Osteoblast (primary cell): ENCODE measurements around the gene SPATS2. TPM values are rescaled to one million over a fixed set of nuclear protein-coding genes. Genes with fewer than 3 reads are reported as not detected.

ENCODE experiments used
- DNase-seq: peaks from one replicate; pipeline ENCODE4 v3.0.0; 2011; ENCODE audit warnings: low spot score, mixed read lengths; ENCODE audit not compliant: insufficient read length; ENCODE audit errors: missing footprints
- H2AFZ ChIP-seq: 2 replicates; pipeline ENCODE4 v1.6.0; 2011; ENCODE audit warnings: mild to moderate bottlenecking, low read length
- H3K27ac ChIP-seq: 2 replicates; pipeline ENCODE4 v1.5.1; 2011; ENCODE audit warnings: mild to moderate bottlenecking, low read depth, low read length, moderate library complexity
- H3K27me3 ChIP-seq: 2 replicates; pipeline ENCODE4 v1.6.0; 2012; ENCODE audit warnings: mild to moderate bottlenecking, control low read depth, inconsistent platforms, low read length, moderate library complexity; ENCODE audit not compliant: insufficient read depth
- H3K36me3 ChIP-seq: 2 replicates; pipeline ENCODE4 v1.5.1; 2011; ENCODE audit warnings: mild to moderate bottlenecking, low read length, control low read depth, moderate library complexity; ENCODE audit not compliant: insufficient read depth
- H3K4me1 ChIP-seq: 2 replicates; pipeline ENCODE4 v1.5.1; 2011; ENCODE audit warnings: mild to moderate bottlenecking, low read length, control low read depth, moderate library complexity; ENCODE audit not compliant: insufficient read depth
- H3K4me2 ChIP-seq: 2 replicates; pipeline ENCODE4 v1.6.0; 2011; ENCODE audit warnings: mild to moderate bottlenecking, low read length; ENCODE audit not compliant: insufficient read depth
- H3K4me3 ChIP-seq: fragments of 200-600 bp; sonication (generic); 3 replicates; pipeline ENCODE4 v1.5.1; 2012; ENCODE audit warnings: mild to moderate bottlenecking, low read length, inconsistent platforms; ENCODE audit not compliant: insufficient read depth
- H3K79me2 ChIP-seq: 2 replicates; pipeline ENCODE4 v1.6.0; 2012; ENCODE audit warnings: mild to moderate bottlenecking, low read length, control low read depth, inconsistent platforms; ENCODE audit not compliant: insufficient read depth
- H3K9me3 ChIP-seq: 2 replicates; pipeline ENCODE4 v1.5.1; 2011; ENCODE audit warnings: low read depth, low read length, control low read depth
- H4K20me1 ChIP-seq: 2 replicates; pipeline ENCODE4 v1.6.0; 2012; ENCODE audit warnings: mild to moderate bottlenecking, low read length, control low read depth; ENCODE audit not compliant: insufficient read depth
- CTCF ChIP-seq: IDR thresholded peaks from 2 replicates; pipeline ENCODE4 v1.5.1; 2011; ENCODE audit warnings: mild to moderate bottlenecking, low read depth, low read length, moderate library complexity; ENCODE audit errors: extremely low read depth
- total RNA-seq: library from RNA; depleted of rRNA; stranded (reverse); fragments of >200 nt; gene quantifications from 2 replicates; pipeline ENCODE4 v1.2.3, GENCODE V29; 2012

Gene SPATS2
- total RNA-seq, 1 donor = 25.7 TPM

DNA sequence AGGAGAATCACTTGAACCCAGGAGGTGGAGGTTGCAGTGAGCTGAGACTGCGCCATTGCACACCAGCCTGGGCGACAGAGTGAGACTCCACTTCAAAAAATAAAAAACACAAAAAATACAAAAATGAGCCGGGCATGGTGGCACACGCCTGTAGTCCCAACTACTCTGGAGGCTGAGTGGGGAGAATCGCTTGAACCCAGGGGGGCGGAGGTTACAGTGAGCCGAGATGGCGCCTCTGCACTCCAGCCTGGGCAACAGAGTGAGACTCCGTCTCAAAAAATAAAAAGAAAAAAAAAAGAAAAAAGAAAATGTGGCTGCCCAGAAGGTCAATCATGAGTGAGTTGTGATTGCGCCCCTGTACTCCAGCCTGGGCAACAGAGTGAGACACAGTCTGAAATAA lies 11.3 kb upstream of the SPATS2 start:
- TF ChIP-seq CTCF = no peak
- Histone ChIP-seq H3K79me2 (no peaks in the 10 kb centered on the region), H3K9me3 (no peaks in the 10 kb centered on the region), H3K4me1 (peaks cover 16% of the 10 kb centered on the region), H3K4me2 (no peak overlapping the region), H3K27me3 (no peaks in the 10 kb centered on the region), H2AFZ (no peak overlapping the region), H3K4me3 (no peak overlapping the region), H3K27ac (no peak overlapping the region), H4K20me1 (no peaks in the 10 kb centered on the region), H3K36me3 (no peaks in the 10 kb centered on the region)
- no peak for DNase-seq

- DNase-seq = peak; percentile 49
- H2AFZ ChIP-seq = no peak overlapping the region
- peak overlapping the region; percentile 42 for H3K27ac ChIP-seq
Observed at GRCh38 chr12:49357103-49357678, 10.1 kb upstream of the SPATS2 start.

DNA sequence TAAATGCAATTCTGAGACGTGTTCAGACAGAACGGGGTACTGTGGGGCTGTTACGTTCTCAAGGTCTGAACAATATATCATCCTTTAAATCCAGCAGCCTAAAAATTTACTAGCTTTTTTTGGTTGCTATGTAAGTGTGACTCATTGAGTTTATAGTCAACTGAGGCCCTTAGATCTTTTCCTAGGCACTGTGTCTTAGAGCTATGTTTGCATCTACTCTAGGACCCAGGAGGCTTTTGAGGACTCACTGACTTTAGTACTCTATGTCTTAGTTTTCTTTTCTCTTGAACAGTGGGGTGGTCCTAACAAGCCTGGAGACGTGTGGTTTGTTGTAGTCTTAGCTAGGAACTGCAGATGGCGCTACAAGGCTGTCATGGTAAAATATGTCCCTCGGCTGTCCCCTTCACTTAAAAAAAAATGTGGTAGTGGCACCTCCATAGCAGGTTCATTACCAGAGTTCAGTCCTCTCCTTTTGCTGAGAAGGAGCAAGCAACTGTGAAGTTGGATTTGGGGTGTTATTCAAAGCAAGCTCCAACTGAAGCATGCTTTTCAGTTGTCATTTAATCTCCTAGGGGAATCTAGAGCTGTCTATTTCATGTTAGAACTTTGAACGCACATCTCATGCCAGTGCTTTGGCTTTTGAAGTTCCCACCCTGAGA lies 8.7 kb upstream of the SPATS2 start:
- H3K79me2 ChIP-seq = no peaks in the 10 kb centered on the region
- peak overlapping the region; percentile 44 for H3K27ac ChIP-seq
- H3K36me3 ChIP-seq = no peaks in the 10 kb centered on the region
- H4K20me1 ChIP-seq = no peaks in the 10 kb centered on the region
- peak overlapping the region; percentile 21 for H2AFZ ChIP-seq
- no peaks in the 10 kb centered on the region for H3K27me3 ChIP-seq
- H3K4me2 ChIP-seq = peak overlapping the region; percentile 75
- peak; percentile 82 for DNase-seq
- TF ChIP-seq CTCF = peak; percentile 84
- H3K4me1 ChIP-seq = peaks cover 16% of the 10 kb centered on the region
- H3K4me3 ChIP-seq = peak overlapping the region; percentile 26
- H3K9me3 ChIP-seq = no peaks in the 10 kb centered on the region

More at GRCh38 chr12:49357103-49357678, 10.1 kb upstream of the SPATS2 start:
- Histone ChIP-seq H3K27me3 (no peaks in the 10 kb centered on the region), H3K79me2 (no peaks in the 10 kb centered on the region), H4K20me1 (no peaks in the 10 kb centered on the region), H3K9me3 (no peaks in the 10 kb centered on the region), H3K4me1 (peaks cover 16% of the 10 kb centered on the region), H3K4me3 (no peak overlapping the region), H3K36me3 (no peaks in the 10 kb centered on the region), H3K4me2 (peak overlapping the region; percentile 34)
- peak; percentile 65 for TF ChIP-seq CTCF

GRCh38 chr12:49359671-49360070 lies 7.6 kb upstream of the SPATS2 start:
- H3K27ac ChIP-seq = no peak overlapping the region
- DNase-seq = peak; percentile 73
- H4K20me1 ChIP-seq = no peaks in the 10 kb centered on the region
- H3K4me1 ChIP-seq = peaks cover 18% of the 10 kb centered on the region
- H3K27me3 ChIP-seq = no peaks in the 10 kb centered on the region
- no peaks in the 10 kb centered on the region for H3K79me2 ChIP-seq
- no peak overlapping the region for H3K4me2 ChIP-seq
- no peaks in the 10 kb centered on the region for H3K36me3 ChIP-seq
- no peak overlapping the region for H2AFZ ChIP-seq
- H3K4me3 ChIP-seq = no peak overlapping the region
- H3K9me3 ChIP-seq = no peaks in the 10 kb centered on the region
- TF ChIP-seq CTCF = no peak
